Activated CD8-positive, alpha-beta memory T cell treated with anti-CD3 and anti-CD28 coated beads, Interleukin-2, amount 50 U/mL, for 4 hours (primary cell): ENCODE results near the gene MRAP.
A peak's percentile ranks its signal among the peaks of the same experiment; 100 is the strongest.
"Not testable (repeated sequence)": the region's sequence is repeated elsewhere in the genome, so short reads cannot be mapped to it uniquely, and the experiment has no call there.

Experiments used
- DNase-seq: peaks from one replicate; pipeline ENCODE4 v3.0.0-alpha.2; 2020

Gene MRAP

DNA sequence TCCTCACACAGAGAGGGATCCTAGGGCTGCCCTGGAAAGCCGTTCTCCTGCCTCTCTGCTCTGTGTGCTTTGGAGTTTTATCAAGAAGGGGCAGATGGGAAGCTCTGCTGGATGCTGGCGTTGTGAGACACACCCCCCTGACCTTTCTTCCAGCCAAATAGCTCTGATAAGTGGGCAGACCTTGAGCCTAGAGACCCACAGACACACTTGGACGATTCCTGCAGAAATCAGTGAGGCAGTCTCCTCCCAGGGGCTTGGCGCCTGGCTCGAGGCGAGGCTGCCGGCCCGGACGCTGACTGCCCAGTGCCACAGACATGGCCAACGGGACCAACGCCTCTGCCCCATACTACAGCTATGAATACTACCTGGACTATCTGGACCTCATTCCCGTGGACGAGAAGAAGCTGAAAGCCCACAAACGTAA is at the start of gene MRAP:
TSS of gene MRAP (plus strand) at position 198 of the 424 bp plus-strand sequence. CDS start at position 315, 117 bp downstream.
- DNase-seq: no peak

- DNase-seq: no peak
These were observed 49.0 kb upstream of the MRAP start for GRCh38 chr21:32249511-32250280.

DNA sequence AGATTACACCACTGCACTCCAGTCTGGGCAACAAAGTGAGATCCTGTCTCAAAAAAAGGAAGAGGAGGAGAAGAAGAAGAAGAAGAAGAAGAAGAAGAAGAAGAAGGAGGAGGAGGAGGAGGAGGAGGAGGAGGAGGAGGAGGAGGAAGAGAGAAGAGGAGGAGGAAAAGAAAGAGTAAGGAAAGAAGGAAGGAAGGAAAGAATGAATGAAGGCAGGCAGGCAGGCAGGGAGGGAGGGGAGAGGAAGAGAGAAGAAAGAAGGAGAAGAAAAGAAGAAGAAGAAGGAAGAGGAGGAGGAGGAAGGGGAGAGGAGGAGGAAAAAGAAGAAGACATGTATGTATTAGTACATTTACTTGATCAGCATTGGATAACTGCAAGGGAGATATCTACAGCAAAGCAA is 46.5 kb upstream of the MRAP start:
- DNase-seq: no peak

- no peak for DNase-seq
These were observed 45.4 kb upstream of the MRAP start for GRCh38 chr21:32253215-32253641.

GRCh38 chr21:32256251-32256650 is 42.4 kb upstream of the MRAP start:
- no peak for DNase-seq

- no peak for DNase-seq
These were observed 41.6 kb upstream of the MRAP start for GRCh38 chr21:32256873-32257620.

DNA sequence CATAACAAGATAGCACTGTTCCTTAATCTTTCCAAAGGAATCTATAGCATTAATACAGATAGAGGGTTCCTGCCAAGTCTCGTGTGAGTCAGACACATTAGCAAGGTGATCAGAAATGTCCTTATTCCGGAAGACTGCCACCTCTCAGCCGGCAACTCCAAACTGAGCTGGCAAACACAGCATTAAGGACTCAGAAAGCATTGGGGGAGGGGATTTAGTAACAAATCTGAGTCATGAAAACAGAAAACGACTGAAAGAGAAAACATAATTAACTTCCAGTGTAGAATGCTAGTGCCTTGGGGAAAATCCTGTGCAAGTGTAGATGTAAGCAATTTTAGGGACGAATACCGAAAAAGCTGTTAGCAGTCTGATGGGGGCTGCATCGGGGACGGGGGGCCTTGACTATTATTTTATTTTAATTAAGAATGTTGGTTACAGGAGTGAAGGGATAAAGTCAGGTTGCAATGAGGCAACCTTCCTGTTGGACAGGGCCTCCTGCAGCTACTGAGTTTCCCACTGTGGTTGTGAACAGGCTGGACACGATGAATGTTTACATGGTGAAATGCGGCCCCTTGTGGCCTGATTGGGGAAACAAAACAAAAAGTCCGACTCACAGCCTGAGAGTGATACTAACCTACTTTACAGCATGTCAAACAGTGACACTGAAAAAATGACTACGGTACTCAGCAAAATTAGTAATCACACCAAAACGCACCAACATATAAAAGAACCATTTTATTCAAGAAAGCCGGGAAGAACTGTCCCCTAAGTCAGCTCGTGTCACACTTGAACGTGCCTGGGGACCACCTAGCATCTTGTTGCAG is 40.5 kb upstream of the MRAP start:
- no peak for DNase-seq

GRCh38 chr21:32258786-32259048 is 39.9 kb upstream of the MRAP start:
- not testable (repeated sequence) for DNase-seq

DNA sequence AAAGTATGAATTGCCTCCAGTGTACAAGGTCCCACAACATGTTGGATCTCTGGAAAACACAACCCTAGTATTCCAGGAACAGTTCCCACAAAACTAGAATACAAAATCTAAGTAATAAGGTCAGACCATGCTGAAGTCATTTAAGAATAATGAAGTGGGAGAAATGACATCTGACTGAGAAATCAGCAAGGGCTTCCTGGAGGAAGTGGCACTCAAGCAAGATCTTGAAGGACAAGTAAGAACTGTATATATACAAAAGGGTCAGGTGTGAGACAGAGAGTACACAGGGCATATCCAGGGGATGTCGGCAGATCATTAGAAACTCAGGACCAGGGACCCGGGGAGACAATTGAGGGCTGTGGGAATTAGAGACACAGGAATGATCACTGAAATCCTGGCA is 38.5 kb upstream of the MRAP start:
- no peak for DNase-seq

- no peak for DNase-seq
These were observed 36.7 kb upstream of the MRAP start for GRCh38 chr21:32261929-32262328.

DNA sequence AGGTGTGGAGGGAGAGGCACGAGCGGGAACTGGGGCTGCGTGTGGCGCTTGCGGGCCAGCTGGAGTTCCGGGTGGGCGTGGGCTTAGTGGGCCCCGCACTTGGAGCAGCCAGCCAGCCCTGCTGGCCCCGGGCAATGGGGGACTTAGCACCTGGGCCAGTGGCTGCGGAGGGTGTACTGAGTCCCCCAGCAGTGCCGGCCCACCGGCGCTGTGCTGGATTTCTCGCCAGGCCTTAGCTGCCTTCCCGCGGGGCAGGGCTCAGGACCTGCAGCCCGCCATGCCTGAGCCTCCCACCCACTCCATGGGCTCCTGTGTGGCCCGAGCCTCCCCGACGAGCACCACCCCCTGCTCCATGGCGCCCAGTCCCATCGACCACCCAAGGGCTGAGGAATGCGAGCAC is 33.3 kb upstream of the MRAP start:
- DNase-seq: not testable (repeated sequence)

DNA sequence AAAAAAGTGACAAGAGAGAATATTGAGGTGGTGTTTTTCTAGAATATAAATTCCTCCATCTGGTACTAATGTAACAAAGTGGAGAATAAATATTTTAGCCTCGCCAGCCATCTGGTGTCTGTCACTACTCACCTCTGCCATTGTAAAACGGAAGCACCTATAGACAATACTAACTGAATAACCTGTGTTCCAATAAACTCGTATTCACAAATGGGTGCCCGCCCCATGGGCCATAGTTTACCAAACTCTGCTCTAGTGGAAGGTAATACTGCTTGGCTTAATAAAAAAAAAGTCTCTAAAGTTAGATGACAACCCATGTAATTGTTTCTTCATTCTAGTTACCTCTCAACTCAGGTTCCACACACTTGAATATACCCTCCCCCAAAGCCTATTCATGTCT is 27.9 kb upstream of the MRAP start:
- DNase-seq: no peak

- no peak for DNase-seq
These were observed 22.0 kb upstream of the MRAP start for GRCh38 chr21:32276671-32277070.

DNA sequence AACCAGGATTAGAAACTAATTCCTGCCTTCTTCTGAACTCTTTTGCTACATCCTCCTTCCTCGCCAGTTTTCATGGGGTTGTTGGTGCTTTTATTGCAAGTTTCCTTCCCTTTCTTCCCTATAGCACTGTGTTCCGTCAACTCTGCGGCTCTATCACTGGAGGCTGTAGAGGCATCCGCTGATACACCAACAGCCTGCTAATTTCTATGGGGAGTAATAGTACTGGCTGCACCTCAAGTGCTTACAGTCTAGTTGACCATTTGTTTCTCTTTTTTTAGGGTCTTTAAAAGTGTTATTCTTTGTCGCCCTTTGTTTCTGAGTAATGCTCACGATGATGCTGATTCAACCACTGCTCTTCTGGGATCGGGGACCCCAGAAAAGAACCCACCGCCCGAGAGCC is 20.6 kb upstream of the MRAP start:
- no peak for DNase-seq

DNA sequence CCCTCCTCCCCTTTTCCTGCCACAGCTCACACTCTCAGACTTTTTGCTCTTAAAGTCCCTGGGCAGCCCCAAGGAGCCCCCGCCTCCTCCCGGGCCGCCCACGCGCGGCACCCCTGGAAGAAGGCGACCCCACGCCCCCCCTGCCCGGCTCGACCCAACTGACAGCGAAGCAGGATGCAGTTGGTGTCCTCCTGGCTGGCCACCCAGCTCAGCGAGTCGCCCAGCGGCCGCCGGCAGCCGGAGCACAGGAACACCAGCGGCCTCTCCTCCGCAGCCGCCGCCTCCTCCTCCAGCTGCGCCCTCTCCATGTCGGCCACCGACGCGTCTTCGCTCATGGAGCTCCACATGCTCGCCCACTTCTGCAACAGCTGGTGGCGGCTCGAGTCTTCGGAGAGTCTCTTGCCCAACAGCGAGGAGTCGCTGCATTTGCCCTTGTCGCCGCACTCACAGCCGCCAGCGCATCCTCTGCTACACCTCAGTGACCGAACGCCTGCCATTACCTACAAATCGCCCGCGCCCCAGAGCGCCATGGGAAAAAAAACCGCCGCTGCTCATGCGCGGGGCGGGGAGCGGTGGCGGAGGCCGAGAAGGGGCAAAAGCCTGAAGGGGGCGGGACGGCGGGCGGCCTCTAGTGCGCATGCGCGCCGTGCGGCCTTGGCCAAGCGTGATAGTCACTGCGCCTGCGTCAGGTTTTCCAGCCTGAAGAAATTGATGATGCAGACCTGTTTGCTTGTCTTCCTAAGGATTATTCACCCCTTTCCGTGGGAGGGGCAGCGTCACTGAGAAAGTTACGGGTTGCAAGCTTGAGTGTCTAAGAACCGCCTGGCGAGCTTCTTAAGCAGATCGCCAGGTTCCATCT is 19.9 kb upstream of the MRAP start, which contains the start of gene MIS18A:
TSS of gene MIS18A (minus strand) at position 532 of the 859 bp plus-strand sequence. CDS start at position 497, 35 bp downstream.
- DNase-seq: peak; percentile 99

GRCh38 chr21:32279377-32279680 is 19.3 kb upstream of the MRAP start:
- DNase-seq: no peak

- no peak for DNase-seq
These were observed 17.1 kb upstream of the MRAP start for GRCh38 chr21:32281531-32281930.

DNA sequence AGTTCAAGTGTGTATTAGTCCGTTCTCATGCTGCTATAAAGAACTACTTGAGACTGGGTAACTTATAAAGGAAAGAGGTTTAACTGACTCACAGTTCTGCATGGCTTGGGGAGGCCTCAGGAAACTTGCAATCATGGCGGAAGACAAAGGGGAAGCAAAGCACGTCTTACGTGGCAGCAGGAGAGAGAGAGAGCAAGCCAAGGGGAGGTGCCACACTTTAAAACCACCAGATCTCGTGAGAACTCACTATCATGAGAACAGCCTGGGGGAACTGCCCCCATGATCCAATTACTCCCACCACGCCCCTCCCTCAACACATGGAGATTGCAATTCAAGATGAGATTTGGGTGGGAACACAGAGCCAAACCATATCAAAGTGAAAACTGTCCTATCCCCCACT is 15.7 kb upstream of the MRAP start:
- DNase-seq: no peak

DNA sequence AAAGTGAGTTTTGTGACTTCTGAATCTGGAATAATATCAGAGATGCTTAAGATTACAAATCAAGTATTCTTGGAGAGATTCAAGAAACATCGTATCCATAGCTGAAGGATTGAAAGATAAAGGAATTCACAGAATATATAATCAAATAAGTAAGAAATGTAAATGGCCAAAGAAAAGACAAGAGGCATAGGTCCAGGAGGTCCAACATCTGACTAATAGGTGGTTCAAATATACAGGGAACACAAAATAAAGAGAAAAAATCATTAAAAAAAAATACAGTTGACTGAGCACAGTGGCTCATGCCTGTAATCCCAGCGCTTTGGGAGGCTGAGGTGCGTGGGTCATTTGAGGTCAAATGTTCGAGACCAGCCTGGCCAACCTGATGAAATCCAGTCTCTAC is 13.2 kb upstream of the MRAP start:
- DNase-seq: no peak

DNA sequence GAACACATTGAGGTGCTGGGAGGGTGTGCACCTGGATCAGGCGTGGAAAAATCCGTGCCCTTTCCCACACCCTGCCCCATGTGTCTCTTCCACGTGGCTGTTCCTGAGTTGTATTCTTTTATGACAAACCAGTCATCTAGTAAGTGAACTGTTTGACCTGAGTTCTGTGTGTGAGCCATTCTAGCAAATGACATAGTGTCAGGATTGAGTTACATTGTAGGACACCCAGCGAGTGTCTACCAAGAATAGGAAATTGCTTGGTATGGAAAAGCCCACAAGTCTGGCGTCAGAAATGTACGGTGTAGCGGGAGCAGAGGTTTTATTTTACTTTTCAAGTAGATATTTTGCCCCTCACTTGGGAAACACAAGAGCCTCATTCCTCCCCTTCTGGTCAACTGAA is 1.2 kb upstream of the MRAP start:
- DNase-seq: no peak

DNA sequence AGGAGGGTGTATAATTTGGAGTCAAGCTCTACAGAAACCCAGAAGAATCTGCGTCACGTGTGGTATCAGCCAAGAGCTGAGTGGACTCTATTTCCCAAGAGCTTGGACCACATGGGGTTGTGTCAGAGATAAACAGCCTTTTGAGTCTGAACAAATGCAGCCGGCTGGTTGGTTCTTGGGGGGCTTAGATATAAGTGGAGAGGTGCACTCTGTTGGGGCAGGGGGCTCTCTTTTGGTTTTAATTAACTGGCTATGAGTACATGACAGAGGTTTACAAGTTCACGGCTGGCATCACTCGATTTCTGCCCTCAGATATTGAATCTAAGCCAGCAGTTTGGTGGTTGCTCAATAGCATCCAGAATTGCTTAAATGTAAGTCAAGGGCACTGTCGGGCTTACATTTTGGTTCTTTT is 501 bp upstream of the MRAP start:
- no peak for DNase-seq

- no peak for DNase-seq
These were observed 1.0 kb downstream of the MRAP start for GRCh38 chr21:32299695-32300094.
